ENCODE results near the gene FAM200C.

FAM200C gene

GRCh38 chr5:160387445-160387844 lies 12.4 kb downstream of the FAM200C start:
- Histone ChIP-seq H3K4me1 (ENCODE audit: insufficient read depth, insufficient read length) (no peaks in the 10 kb centered on the region), H3K9ac (ENCODE audit: insufficient read length, low read depth) (no peak overlapping the region), H3K9me3 (ENCODE audit: insufficient read depth, low read length) (peaks cover 10% of the 10 kb centered on the region; the same call in 1 of the 2 replicates), H3K27me3 (ENCODE audit: insufficient read depth, insufficient read length) (no peaks in the 10 kb centered on the region), H3K4me3 (ENCODE audit: insufficient read length, low read depth) (no peak overlapping the region), H3K36me3 (ENCODE audit: insufficient read depth, insufficient read length, low read length) (no peaks in the 10 kb centered on the region)
- DNase-seq (ENCODE audit: low read depth, low spot score), result no peak
- TF ChIP-seq YY1 (IDR thresholded peaks at IDR 0.05; ENCODE audit: insufficient read depth, insufficient read length) (no peak), ZNF274 (IDR thresholded peaks at IDR 0.05; ENCODE audit: low read depth, low read length) (no peak), SUZ12 (IDR thresholded peaks at IDR 0.05; ENCODE audit: extremely low read depth, insufficient read depth, insufficient read length) (no peak)

GRCh38 chr5:160385496-160385895 lies 14.4 kb downstream of the FAM200C start:
- TF ChIP-seq ZNF274 (IDR thresholded peaks at IDR 0.05; ENCODE audit: low read depth, low read length) (no peak), SUZ12 (IDR thresholded peaks at IDR 0.05; ENCODE audit: extremely low read depth, insufficient read depth, insufficient read length) (no peak), YY1 (IDR thresholded peaks at IDR 0.05; ENCODE audit: insufficient read depth, insufficient read length) (no peak)

GRCh38 chr5:160384681-160385080 lies 15.2 kb downstream of the FAM200C start:
- H3K36me3 ChIP-seq (ENCODE audit: insufficient read depth, insufficient read length, low read length), result no peaks in the 10 kb centered on the region
- H3K4me1 ChIP-seq (ENCODE audit: insufficient read depth, insufficient read length), result no peaks in the 10 kb centered on the region
- peaks cover 10% of the 10 kb centered on the region; the same call in 1 of the 2 replicates for H3K9me3 ChIP-seq (ENCODE audit: insufficient read depth, low read length)
- TF ChIP-seq ZNF274 (IDR thresholded peaks at IDR 0.05; ENCODE audit: low read depth, low read length), result no peak
- no peak for TF ChIP-seq YY1 (IDR thresholded peaks at IDR 0.05; ENCODE audit: insufficient read depth, insufficient read length)
- no peak for TF ChIP-seq SUZ12 (IDR thresholded peaks at IDR 0.05; ENCODE audit: extremely low read depth, insufficient read depth, insufficient read length)
- no peaks in the 10 kb centered on the region for H3K27me3 ChIP-seq (ENCODE audit: insufficient read depth, insufficient read length)
- no peak overlapping the region for H3K4me3 ChIP-seq (ENCODE audit: insufficient read length, low read depth)
- no peak overlapping the region for H3K9ac ChIP-seq (ENCODE audit: insufficient read length, low read depth)
- DNase-seq (ENCODE audit: low read depth, low spot score), result no peak

More at GRCh38 chr5:160385496-160385895, 14.4 kb downstream of the FAM200C start:
- Histone ChIP-seq H3K36me3 (ENCODE audit: insufficient read depth, insufficient read length, low read length) (no peaks in the 10 kb centered on the region), H3K4me3 (ENCODE audit: insufficient read length, low read depth) (no peak overlapping the region), H3K9me3 (ENCODE audit: insufficient read depth, low read length) (peaks cover 10% of the 10 kb centered on the region; the same call in 1 of the 2 replicates), H3K9ac (ENCODE audit: insufficient read length, low read depth) (no peak overlapping the region), H3K4me1 (ENCODE audit: insufficient read depth, insufficient read length) (no peaks in the 10 kb centered on the region), H3K27me3 (ENCODE audit: insufficient read depth, insufficient read length) (no peaks in the 10 kb centered on the region)
- no peak for DNase-seq (ENCODE audit: low read depth, low spot score)

GRCh38 chr5:160382346-160382745 lies 17.5 kb downstream of the FAM200C start:
- Histone ChIP-seq H3K9me3 (ENCODE audit: insufficient read depth, low read length) (peaks cover 3% of the 10 kb centered on the region; the same call in 1 of the 2 replicates), H3K4me3 (ENCODE audit: insufficient read length, low read depth) (no peak overlapping the region), H3K4me1 (ENCODE audit: insufficient read depth, insufficient read length) (no peaks in the 10 kb centered on the region), H3K9ac (ENCODE audit: insufficient read length, low read depth) (no peak overlapping the region), H3K27me3 (ENCODE audit: insufficient read depth, insufficient read length) (no peaks in the 10 kb centered on the region), H3K36me3 (ENCODE audit: insufficient read depth, insufficient read length, low read length) (no peaks in the 10 kb centered on the region)
- TF ChIP-seq SUZ12 (IDR thresholded peaks at IDR 0.05; ENCODE audit: extremely low read depth, insufficient read depth, insufficient read length) (no peak), YY1 (IDR thresholded peaks at IDR 0.05; ENCODE audit: insufficient read depth, insufficient read length) (no peak), ZNF274 (IDR thresholded peaks at IDR 0.05; ENCODE audit: low read depth, low read length) (no peak)
- no peak for DNase-seq (ENCODE audit: low read depth, low spot score)

- no peak overlapping the region for H3K9ac ChIP-seq (ENCODE audit: insufficient read length, low read depth)
- no peak for DNase-seq (ENCODE audit: low read depth, low spot score)
- TF ChIP-seq SUZ12 (IDR thresholded peaks at IDR 0.05; ENCODE audit: extremely low read depth, insufficient read depth, insufficient read length) (no peak), ZNF274 (IDR thresholded peaks at IDR 0.05; ENCODE audit: low read depth, low read length) (no peak), YY1 (IDR thresholded peaks at IDR 0.05; ENCODE audit: insufficient read depth, insufficient read length) (no peak)
- H3K36me3 ChIP-seq (ENCODE audit: insufficient read depth, insufficient read length, low read length), result no peaks in the 10 kb centered on the region
- no peaks in the 10 kb centered on the region for H3K9me3 ChIP-seq (ENCODE audit: insufficient read depth, low read length)
- no peaks in the 10 kb centered on the region for H3K4me1 ChIP-seq (ENCODE audit: insufficient read depth, insufficient read length)
- H3K27me3 ChIP-seq (ENCODE audit: insufficient read depth, insufficient read length), result no peaks in the 10 kb centered on the region
- H3K4me3 ChIP-seq (ENCODE audit: insufficient read length, low read depth), result no peak overlapping the region
These were observed 19.8 kb downstream of the FAM200C start for GRCh38 chr5:160380041-160380440.

- Histone ChIP-seq H3K27me3 (ENCODE audit: insufficient read depth, insufficient read length) (no peaks in the 10 kb centered on the region), H3K4me3 (ENCODE audit: insufficient read length, low read depth) (no peak overlapping the region), H3K36me3 (ENCODE audit: insufficient read depth, insufficient read length, low read length) (no peaks in the 10 kb centered on the region), H3K9ac (ENCODE audit: insufficient read length, low read depth) (no peak overlapping the region), H3K9me3 (ENCODE audit: insufficient read depth, low read length) (no peaks in the 10 kb centered on the region), H3K4me1 (ENCODE audit: insufficient read depth, insufficient read length) (no peaks in the 10 kb centered on the region)
- DNase-seq (ENCODE audit: low read depth, low spot score), result no peak
- TF ChIP-seq ZNF274 (IDR thresholded peaks at IDR 0.05; ENCODE audit: low read depth, low read length) (no peak), SUZ12 (IDR thresholded peaks at IDR 0.05; ENCODE audit: extremely low read depth, insufficient read depth, insufficient read length) (no peak), YY1 (IDR thresholded peaks at IDR 0.05; ENCODE audit: insufficient read depth, insufficient read length) (no peak)
These were observed 20.3 kb downstream of the FAM200C start for GRCh38 chr5:160379511-160379910.

- Histone ChIP-seq H3K4me1 (ENCODE audit: insufficient read depth, insufficient read length) (no peaks in the 10 kb centered on the region), H3K4me3 (ENCODE audit: insufficient read length, low read depth) (no peak overlapping the region), H3K9ac (ENCODE audit: insufficient read length, low read depth) (no peak overlapping the region), H3K9me3 (ENCODE audit: insufficient read depth, low read length) (no peaks in the 10 kb centered on the region), H3K36me3 (ENCODE audit: insufficient read depth, insufficient read length, low read length) (no peaks in the 10 kb centered on the region), H3K27me3 (ENCODE audit: insufficient read depth, insufficient read length) (no peaks in the 10 kb centered on the region)
- TF ChIP-seq ZNF274 (IDR thresholded peaks at IDR 0.05; ENCODE audit: low read depth, low read length) (no peak), SUZ12 (IDR thresholded peaks at IDR 0.05; ENCODE audit: extremely low read depth, insufficient read depth, insufficient read length) (no peak), YY1 (IDR thresholded peaks at IDR 0.05; ENCODE audit: insufficient read depth, insufficient read length) (no peak)
- no peak for DNase-seq (ENCODE audit: low read depth, low spot score)
These were observed 21.5 kb downstream of the FAM200C start for GRCh38 chr5:160378330-160378729.

Measured in NT2/D1 (cell line).